HG03060 (cell line): ENCODE results near the gene NMNAT2.
"Not testable (repeated sequence)": the region's sequence is repeated elsewhere in the genome, so short reads cannot be mapped to it uniquely, and the experiment has no call there.

Experiments
- ATAC-seq: cut with Tn5 transposase; IDR thresholded peaks from one replicate; pipeline ENCODE4 v1.9.1; 2021; ENCODE audit warnings: low read depth, moderate number of reproducible peaks; ENCODE audit not compliant: unreplicated experiment

Gene NMNAT2

GRCh38 chr1:183243161-183244050 lies 174.8 kb downstream of the NMNAT2 start:
- no peak for ATAC-seq

GRCh38 chr1:183242556-183242955 lies 175.6 kb downstream of the NMNAT2 start:
- ATAC-seq: no peak

- ATAC-seq: no peak
Measured at GRCh38 chr1:183241471-183241870, 176.7 kb downstream of the NMNAT2 start.

- not testable (repeated sequence) for ATAC-seq
Measured at GRCh38 chr1:183240853-183241252, 177.3 kb downstream of the NMNAT2 start.

GRCh38 chr1:183240526-183240825 lies 177.7 kb downstream of the NMNAT2 start:
- ATAC-seq: no peak

GRCh38 chr1:183239793-183240525 lies 178.2 kb downstream of the NMNAT2 start:
- no peak for ATAC-seq

GRCh38 chr1:183239220-183239742 lies 178.9 kb downstream of the NMNAT2 start:
- no peak for ATAC-seq

- ATAC-seq: no peak
Measured at GRCh38 chr1:183238071-183238470, 180.1 kb downstream of the NMNAT2 start.

GRCh38 chr1:183237046-183237445 lies 181.1 kb downstream of the NMNAT2 start:
- no peak for ATAC-seq

GRCh38 chr1:183236158-183236725 lies 181.9 kb downstream of the NMNAT2 start:
- no peak for ATAC-seq

GRCh38 chr1:183235503-183235902 lies 182.7 kb downstream of the NMNAT2 start:
- ATAC-seq: no peak

- ATAC-seq: no peak
Measured at GRCh38 chr1:183234660-183235476, 183.3 kb downstream of the NMNAT2 start.

- ATAC-seq: no peak
Measured at GRCh38 chr1:183233113-183233512, 185.1 kb downstream of the NMNAT2 start.

- ATAC-seq: no peak
Measured at GRCh38 chr1:183231545-183231944, 186.6 kb downstream of the NMNAT2 start.

GRCh38 chr1:183230413-183230812 lies 187.8 kb downstream of the NMNAT2 start:
- ATAC-seq: no peak

GRCh38 chr1:183228347-183229220 lies 189.6 kb downstream of the NMNAT2 start:
- ATAC-seq: no peak

- ATAC-seq: no peak
Measured at GRCh38 chr1:183227422-183228346, 190.5 kb downstream of the NMNAT2 start.

- no peak for ATAC-seq
Measured at GRCh38 chr1:183226963-183227362, 191.2 kb downstream of the NMNAT2 start.
